WTC11 (cell line): ENCODE results near the gene OAS2. TPM values are rescaled to one million over a fixed set of nuclear protein-coding genes. Genes with fewer than 3 reads are reported as not detected.

Source experiments
- ATAC-seq: fragments of 200-7000 bp; cut with Tn5 transposase; 2 replicates; pipeline ENCODE4 v1.10.0; 2021; ENCODE audit warnings: mild to moderate bottlenecking, moderate library complexity
- CTCF ChIA-PET: fragments of 300-600 bp; sonication (Branson Sonifier 250); formaldehyde crosslinking; loops from one replicate; lab custom pipeline; 2021; ENCODE audit warnings: antibody characterized with exemption; lab: Charles Lee
- POLR2A ChIA-PET: fragments of 350-600 bp; sonication (Branson Sonifier 250); formaldehyde crosslinking; loops from one replicate; lab custom pipeline; 2021; ENCODE audit warnings: antibody characterized with exemption; lab: Charles Lee
- DNase-seq: peaks from one replicate; pipeline ENCODE4 v3.0.0; 2021; ENCODE audit warnings: low spot score
- H3K27ac Mint-ChIP-seq: 2 replicates; pipeline ENCODE4 v1.8.0; 2021; ENCODE audit warnings: mixed read lengths
- H3K27me3 Mint-ChIP-seq: 2 replicates; pipeline ENCODE4 v1.8.0; 2021; ENCODE audit warnings: low read depth, mild to moderate bottlenecking, moderate library complexity, mixed read lengths
- H3K36me3 Mint-ChIP-seq: 2 replicates; pipeline ENCODE4 v1.8.0; 2021; ENCODE audit warnings: mixed read lengths
- H3K4me1 Mint-ChIP-seq: 2 replicates; pipeline ENCODE4 v1.8.0; 2022; ENCODE audit warnings: mixed read lengths
- H3K4me3 Mint-ChIP-seq: 2 replicates; pipeline ENCODE4 v1.8.0; 2021; ENCODE audit warnings: mild to moderate bottlenecking, moderate library complexity, mixed read lengths
- H3K9me3 Mint-ChIP-seq: 2 replicates; pipeline ENCODE4 v1.8.0; 2021; ENCODE audit warnings: mixed read lengths
- CREM ChIP-seq: sonication (generic); formaldehyde crosslinking; IDR thresholded peaks from 2 replicates; pipeline ENCODE4 v1.8.1; 2022; ENCODE audit warnings: mild to moderate bottlenecking, missing genetic modification reagents, moderate library complexity
- ELF4 ChIP-seq: sonication (generic); formaldehyde crosslinking; IDR thresholded peaks from 2 replicates; pipeline ENCODE4 v1.8.1; 2022; ENCODE audit warnings: low read depth, mild to moderate bottlenecking, moderate library complexity, missing genetic modification reagents
- ESRRA ChIP-seq: sonication (generic); formaldehyde crosslinking; IDR thresholded peaks from 2 replicates; pipeline ENCODE4 v1.8.1; 2022; ENCODE audit warnings: mild to moderate bottlenecking, missing genetic modification reagents, borderline replicate concordance
- NR1H2 ChIP-seq: sonication (generic); formaldehyde crosslinking; IDR thresholded peaks from 2 replicates; pipeline ENCODE4 v1.9.0; 2021; ENCODE audit warnings: mild to moderate bottlenecking, moderate library complexity, missing genetic modification reagents
- NR3C1 ChIP-seq: sonication (generic); formaldehyde crosslinking; conservative IDR thresholded peaks from 2 replicates; pipeline ENCODE4 v1.8.1; 2023; ENCODE audit warnings: low read depth, mild to moderate bottlenecking, missing genetic modification reagents
- SOX15 ChIP-seq: fragments of 250-450 bp; sonication (Bioruptor Pico); IDR thresholded peaks from 2 replicates; pipeline ENCODE4 v1.9.0; 2021; ENCODE audit warnings: mild to moderate bottlenecking
- ZBTB21 ChIP-seq: sonication (generic); formaldehyde crosslinking; IDR thresholded peaks from 2 replicates; pipeline ENCODE4 v1.8.1; 2023; ENCODE audit warnings: mild to moderate bottlenecking, missing genetic modification reagents, borderline replicate concordance
- ZNF121 ChIP-seq: sonication (generic); formaldehyde crosslinking; IDR thresholded peaks from 2 replicates; pipeline ENCODE4 v1.8.0; 2023; ENCODE audit warnings: missing genetic modification reagents
- ZNF317 ChIP-seq: sonication (generic); formaldehyde crosslinking; IDR thresholded peaks from 2 replicates; pipeline ENCODE4 v1.8.1; 2023; ENCODE audit warnings: low read depth, mild to moderate bottlenecking, moderate library complexity, missing genetic modification reagents, borderline replicate concordance
- total RNA-seq: library from RNA; stranded (reverse); gene quantifications from 3 replicates; pipeline ENCODE4 v1.2.3, GENCODE V29; 2021
- TF ChIP-seq, protein P1 (sequence below): sonication (generic); formaldehyde crosslinking; IDR thresholded peaks from 2 replicates; pipeline ENCODE4 v1.8.1; 2023; ENCODE audit warnings: mild to moderate bottlenecking, missing genetic modification reagents
- TF ChIP-seq, protein P2 (sequence below): sonication (generic); formaldehyde crosslinking; IDR thresholded peaks from 2 replicates; pipeline ENCODE4 v1.8.1; 2023; ENCODE audit warnings: mild to moderate bottlenecking, missing genetic modification reagents, moderate library complexity
- TF ChIP-seq, protein P3 (sequence below): sonication (generic); formaldehyde crosslinking; IDR thresholded peaks from 2 replicates; pipeline ENCODE4 v1.8.1; 2023; ENCODE audit warnings: mild to moderate bottlenecking, missing genetic modification reagents
- TF ChIP-seq, protein P4 (sequence below): sonication (generic); formaldehyde crosslinking; IDR thresholded peaks from 2 replicates; pipeline ENCODE4 v1.8.0; 2023; ENCODE audit warnings: missing genetic modification reagents
- TF ChIP-seq, protein P5 (sequence below): sonication (generic); formaldehyde crosslinking; IDR thresholded peaks from 2 replicates; pipeline ENCODE4 v1.8.1; 2023; ENCODE audit warnings: mild to moderate bottlenecking, missing genetic modification reagents, moderate library complexity
- TF ChIP-seq, protein P6 (sequence below): sonication (generic); formaldehyde crosslinking; IDR thresholded peaks from 2 replicates; pipeline ENCODE4 v1.8.0; 2023; ENCODE audit warnings: missing genetic modification reagents, mild to moderate bottlenecking, borderline replicate concordance
- TF ChIP-seq, protein P7 (sequence below): sonication (generic); formaldehyde crosslinking; conservative IDR thresholded peaks from 2 replicates; pipeline ENCODE4 v1.8.1; 2023; ENCODE audit warnings: mild to moderate bottlenecking, low read depth, missing genetic modification reagents, moderate library complexity

Gene OAS2
- total RNA-seq, 1 experiment from 2014 or later: 0.28 TPM

DNA sequence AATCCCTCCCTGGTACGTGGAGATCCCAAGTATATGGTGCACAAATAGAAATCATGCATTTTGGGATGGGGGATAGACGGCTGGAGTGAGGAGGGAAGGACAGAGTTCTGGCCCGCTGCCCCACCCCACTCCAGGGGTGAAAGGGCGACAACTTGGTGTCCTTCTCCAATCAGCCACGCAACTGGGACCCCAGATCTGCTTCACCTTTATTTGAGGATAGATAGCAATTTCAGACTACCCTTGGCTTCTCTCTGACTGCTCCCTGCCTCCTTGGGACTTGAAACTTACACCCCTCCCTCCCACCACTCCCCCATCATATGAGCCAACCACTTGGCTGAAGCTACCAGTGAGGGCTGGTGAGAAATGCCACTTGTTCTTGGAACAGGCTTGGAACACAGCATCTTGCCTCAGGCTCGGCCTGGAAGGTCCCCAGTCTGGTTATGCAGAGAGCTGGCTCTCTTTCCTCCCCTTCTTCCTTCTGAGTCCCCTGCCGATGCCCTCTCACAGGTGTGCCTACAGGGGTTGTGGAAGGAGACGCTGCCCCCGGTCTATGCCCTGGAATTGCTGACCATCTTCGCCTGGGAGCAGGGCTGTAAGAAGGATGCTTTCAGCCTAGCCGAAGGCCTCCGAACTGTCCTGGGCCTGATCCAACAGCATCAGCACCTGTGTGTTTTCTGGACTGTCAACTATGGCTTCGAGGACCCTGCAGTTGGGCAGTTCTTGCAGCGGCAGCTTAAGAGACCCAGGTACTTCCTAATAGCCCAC is 31.9 kb upstream of the OAS2 start (continued):
- TF ChIP-seq ZNF121 (CRISPR knock-in tag): no peak

DNA sequence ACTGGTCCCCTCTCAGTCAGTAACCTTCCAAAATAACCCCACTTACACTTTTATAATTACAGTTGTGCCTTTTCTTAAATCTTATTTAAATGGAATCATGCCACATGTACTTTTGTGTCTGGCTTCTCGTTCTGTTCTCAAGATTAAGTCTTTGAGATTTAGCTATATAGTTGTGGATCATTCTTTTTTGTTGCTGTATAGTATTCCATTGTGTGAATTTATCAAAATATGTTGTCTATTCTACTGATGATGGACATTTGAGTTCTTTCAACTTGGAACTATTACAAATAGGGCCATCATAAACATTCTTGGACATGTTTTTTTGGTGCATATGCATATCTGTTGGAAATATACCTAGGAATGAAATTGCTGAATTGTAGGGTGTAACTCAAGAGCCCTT is 31.0 kb upstream of the OAS2 start:
- Mint-ChIP-seq H3K9me3 (peaks cover 6% of the 10 kb centered on the region; the same call in 1 of the 2 replicates), H3K4me3 (no peak overlapping the region), H3K36me3 (no peaks in the 10 kb centered on the region), H3K4me1 (peaks cover 3% of the 10 kb centered on the region), H3K27me3 (peaks cover 3% of the 10 kb centered on the region), H3K27ac (no peak overlapping the region)
- TF ChIP-seq CREM (CRISPR knock-in tag) (no peak), ZBTB21 (no peak), NR3C1 (no peak)
- TF ChIP-seq, protein P1, sequence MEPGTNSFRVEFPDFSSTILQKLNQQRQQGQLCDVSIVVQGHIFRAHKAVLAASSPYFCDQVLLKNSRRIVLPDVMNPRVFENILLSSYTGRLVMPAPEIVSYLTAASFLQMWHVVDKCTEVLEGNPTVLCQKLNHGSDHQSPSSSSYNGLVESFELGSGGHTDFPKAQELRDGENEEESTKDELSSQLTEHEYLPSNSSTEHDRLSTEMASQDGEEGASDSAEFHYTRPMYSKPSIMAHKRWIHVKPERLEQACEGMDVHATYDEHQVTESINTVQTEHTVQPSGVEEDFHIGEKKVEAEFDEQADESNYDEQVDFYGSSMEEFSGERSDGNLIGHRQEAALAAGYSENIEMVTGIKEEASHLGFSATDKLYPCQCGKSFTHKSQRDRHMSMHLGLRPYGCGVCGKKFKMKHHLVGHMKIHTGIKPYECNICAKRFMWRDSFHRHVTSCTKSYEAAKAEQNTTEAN (CRISPR knock-in tag): no peak
- TF ChIP-seq, protein P2, sequence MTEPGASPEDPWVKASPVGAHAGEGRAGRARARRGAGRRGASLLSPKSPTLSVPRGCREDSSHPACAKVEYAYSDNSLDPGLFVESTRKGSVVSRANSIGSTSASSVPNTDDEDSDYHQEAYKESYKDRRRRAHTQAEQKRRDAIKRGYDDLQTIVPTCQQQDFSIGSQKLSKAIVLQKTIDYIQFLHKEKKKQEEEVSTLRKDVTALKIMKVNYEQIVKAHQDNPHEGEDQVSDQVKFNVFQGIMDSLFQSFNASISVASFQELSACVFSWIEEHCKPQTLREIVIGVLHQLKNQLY (CRISPR knock-in tag): no peak
- TF ChIP-seq, protein P3, sequence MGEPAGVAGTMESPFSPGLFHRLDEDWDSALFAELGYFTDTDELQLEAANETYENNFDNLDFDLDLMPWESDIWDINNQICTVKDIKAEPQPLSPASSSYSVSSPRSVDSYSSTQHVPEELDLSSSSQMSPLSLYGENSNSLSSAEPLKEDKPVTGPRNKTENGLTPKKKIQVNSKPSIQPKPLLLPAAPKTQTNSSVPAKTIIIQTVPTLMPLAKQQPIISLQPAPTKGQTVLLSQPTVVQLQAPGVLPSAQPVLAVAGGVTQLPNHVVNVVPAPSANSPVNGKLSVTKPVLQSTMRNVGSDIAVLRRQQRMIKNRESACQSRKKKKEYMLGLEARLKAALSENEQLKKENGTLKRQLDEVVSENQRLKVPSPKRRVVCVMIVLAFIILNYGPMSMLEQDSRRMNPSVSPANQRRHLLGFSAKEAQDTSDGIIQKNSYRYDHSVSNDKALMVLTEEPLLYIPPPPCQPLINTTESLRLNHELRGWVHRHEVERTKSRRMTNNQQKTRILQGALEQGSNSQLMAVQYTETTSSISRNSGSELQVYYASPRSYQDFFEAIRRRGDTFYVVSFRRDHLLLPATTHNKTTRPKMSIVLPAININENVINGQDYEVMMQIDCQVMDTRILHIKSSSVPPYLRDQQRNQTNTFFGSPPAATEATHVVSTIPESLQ (CRISPR knock-in tag): no peak
- TF ChIP-seq, protein P4, sequence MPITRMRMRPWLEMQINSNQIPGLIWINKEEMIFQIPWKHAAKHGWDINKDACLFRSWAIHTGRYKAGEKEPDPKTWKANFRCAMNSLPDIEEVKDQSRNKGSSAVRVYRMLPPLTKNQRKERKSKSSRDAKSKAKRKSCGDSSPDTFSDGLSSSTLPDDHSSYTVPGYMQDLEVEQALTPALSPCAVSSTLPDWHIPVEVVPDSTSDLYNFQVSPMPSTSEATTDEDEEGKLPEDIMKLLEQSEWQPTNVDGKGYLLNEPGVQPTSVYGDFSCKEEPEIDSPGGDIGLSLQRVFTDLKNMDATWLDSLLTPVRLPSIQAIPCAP (CRISPR knock-in tag): no peak
- ATAC-seq: no peak
- ChIA-PET CTCF (no interaction called here), POLR2A (no interaction called here)
- no peak for DNase-seq

DNA sequence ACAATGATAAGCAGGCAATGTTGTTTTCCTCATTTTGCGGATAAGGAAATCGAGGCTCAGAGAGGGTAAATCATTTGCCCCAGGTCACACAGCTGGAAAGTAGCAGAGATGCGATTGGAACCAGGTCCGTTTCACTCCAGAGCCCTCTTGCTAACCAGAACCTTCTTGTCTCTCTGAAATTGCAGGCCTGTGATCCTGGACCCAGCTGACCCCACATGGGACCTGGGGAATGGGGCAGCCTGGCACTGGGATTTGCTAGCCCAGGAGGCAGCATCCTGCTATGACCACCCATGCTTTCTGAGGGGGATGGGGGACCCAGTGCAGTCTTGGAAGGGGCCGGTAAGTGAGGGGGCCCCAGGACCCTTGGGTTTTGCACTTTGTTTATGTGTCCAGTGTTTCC is 30.6 kb upstream of the OAS2 start:
- peaks cover 3% of the 10 kb centered on the region for H3K4me1 Mint-ChIP-seq
- ChIA-PET POLR2A (interaction anchor here (0.7 kb wide), 1 partner anchor 17 kb away, joined by 3 read pairs; no protein-coding TSS in a partner anchor), CTCF (interaction anchor here (1.4 kb wide), 1 partner anchor 45 kb away, joined by 6 read pairs; no protein-coding TSS in a partner anchor)
- no peak for DNase-seq
- TF ChIP-seq ZNF317 (CRISPR knock-in tag) (no peak), SOX15 (CRISPR knock-in tag) (no peak), ESRRA (no peak), ZBTB21 (no peak), ELF4 (CRISPR knock-in tag) (no peak), NR1H2 (CRISPR knock-in tag) (no peak)
- TF ChIP-seq, protein P5, sequence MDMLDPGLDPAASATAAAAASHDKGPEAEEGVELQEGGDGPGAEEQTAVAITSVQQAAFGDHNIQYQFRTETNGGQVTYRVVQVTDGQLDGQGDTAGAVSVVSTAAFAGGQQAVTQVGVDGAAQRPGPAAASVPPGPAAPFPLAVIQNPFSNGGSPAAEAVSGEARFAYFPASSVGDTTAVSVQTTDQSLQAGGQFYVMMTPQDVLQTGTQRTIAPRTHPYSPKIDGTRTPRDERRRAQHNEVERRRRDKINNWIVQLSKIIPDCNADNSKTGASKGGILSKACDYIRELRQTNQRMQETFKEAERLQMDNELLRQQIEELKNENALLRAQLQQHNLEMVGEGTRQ (CRISPR knock-in tag): no peak
- TF ChIP-seq, protein P6, sequence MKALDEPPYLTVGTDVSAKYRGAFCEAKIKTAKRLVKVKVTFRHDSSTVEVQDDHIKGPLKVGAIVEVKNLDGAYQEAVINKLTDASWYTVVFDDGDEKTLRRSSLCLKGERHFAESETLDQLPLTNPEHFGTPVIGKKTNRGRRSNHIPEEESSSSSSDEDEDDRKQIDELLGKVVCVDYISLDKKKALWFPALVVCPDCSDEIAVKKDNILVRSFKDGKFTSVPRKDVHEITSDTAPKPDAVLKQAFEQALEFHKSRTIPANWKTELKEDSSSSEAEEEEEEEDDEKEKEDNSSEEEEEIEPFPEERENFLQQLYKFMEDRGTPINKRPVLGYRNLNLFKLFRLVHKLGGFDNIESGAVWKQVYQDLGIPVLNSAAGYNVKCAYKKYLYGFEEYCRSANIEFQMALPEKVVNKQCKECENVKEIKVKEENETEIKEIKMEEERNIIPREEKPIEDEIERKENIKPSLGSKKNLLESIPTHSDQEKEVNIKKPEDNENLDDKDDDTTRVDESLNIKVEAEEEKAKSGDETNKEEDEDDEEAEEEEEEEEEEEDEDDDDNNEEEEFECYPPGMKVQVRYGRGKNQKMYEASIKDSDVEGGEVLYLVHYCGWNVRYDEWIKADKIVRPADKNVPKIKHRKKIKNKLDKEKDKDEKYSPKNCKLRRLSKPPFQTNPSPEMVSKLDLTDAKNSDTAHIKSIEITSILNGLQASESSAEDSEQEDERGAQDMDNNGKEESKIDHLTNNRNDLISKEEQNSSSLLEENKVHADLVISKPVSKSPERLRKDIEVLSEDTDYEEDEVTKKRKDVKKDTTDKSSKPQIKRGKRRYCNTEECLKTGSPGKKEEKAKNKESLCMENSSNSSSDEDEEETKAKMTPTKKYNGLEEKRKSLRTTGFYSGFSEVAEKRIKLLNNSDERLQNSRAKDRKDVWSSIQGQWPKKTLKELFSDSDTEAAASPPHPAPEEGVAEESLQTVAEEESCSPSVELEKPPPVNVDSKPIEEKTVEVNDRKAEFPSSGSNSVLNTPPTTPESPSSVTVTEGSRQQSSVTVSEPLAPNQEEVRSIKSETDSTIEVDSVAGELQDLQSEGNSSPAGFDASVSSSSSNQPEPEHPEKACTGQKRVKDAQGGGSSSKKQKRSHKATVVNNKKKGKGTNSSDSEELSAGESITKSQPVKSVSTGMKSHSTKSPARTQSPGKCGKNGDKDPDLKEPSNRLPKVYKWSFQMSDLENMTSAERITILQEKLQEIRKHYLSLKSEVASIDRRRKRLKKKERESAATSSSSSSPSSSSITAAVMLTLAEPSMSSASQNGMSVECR: no peak
- TF ChIP-seq, protein P7, sequence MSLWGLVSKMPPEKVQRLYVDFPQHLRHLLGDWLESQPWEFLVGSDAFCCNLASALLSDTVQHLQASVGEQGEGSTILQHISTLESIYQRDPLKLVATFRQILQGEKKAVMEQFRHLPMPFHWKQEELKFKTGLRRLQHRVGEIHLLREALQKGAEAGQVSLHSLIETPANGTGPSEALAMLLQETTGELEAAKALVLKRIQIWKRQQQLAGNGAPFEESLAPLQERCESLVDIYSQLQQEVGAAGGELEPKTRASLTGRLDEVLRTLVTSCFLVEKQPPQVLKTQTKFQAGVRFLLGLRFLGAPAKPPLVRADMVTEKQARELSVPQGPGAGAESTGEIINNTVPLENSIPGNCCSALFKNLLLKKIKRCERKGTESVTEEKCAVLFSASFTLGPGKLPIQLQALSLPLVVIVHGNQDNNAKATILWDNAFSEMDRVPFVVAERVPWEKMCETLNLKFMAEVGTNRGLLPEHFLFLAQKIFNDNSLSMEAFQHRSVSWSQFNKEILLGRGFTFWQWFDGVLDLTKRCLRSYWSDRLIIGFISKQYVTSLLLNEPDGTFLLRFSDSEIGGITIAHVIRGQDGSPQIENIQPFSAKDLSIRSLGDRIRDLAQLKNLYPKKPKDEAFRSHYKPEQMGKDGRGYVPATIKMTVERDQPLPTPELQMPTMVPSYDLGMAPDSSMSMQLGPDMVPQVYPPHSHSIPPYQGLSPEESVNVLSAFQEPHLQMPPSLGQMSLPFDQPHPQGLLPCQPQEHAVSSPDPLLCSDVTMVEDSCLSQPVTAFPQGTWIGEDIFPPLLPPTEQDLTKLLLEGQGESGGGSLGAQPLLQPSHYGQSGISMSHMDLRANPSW: no peak
- no peak overlapping the region for H3K27ac Mint-ChIP-seq
- peaks cover 3% of the 10 kb centered on the region for H3K27me3 Mint-ChIP-seq
- H3K4me3 Mint-ChIP-seq: no peak overlapping the region
- H3K9me3 Mint-ChIP-seq: peaks cover 6% of the 10 kb centered on the region; the same call in 1 of the 2 replicates
- H3K36me3 Mint-ChIP-seq: no peaks in the 10 kb centered on the region
- ATAC-seq: no peak
